A549 (cell line): ENCODE measurements around the gene CCDC61.

ENCODE experiments used
- EP300 ChIP-seq, 2 experiments: fragments of >200 bp; sonication (Bioruptor Twin); formaldehyde crosslinking; IDR thresholded peaks; 2 replicates in 1 of 2; 3 replicates in 1 of 2; pipeline ENCODE4 v1.6.1; 2016 to 2017
- HDAC2 ChIP-seq: fragments of 200-600 bp; sonication (generic); IDR thresholded peaks from 2 replicates; pipeline ENCODE4 v1.6.1; 2016
- HOXA7 ChIP-seq: fragments of 250-450 bp; sonication (Bioruptor Pico); IDR thresholded peaks from 2 replicates; pipeline ENCODE4 v1.5.0; 2020; ENCODE audit warnings: mild to moderate bottlenecking, moderate library complexity
- JUN ChIP-seq, 2 experiments: fragments of >200 bp; sonication (Bioruptor Twin); formaldehyde crosslinking; IDR thresholded peaks; 2 replicates in 1 of 2; 3 replicates in 1 of 2; pipeline ENCODE4 v1.6.1; 2016 to 2017
- MAZ ChIP-seq: fragments of 150-350 bp; IDR thresholded peaks from 2 replicates; pipeline ENCODE4 v1.6.1; 2014; ENCODE audit warnings: antibody characterized with exemption, low read depth, low read length, borderline replicate concordance
- RNF2 ChIP-seq: fragments of 200-600 bp; sonication (generic); IDR thresholded peaks from 2 replicates; pipeline ENCODE4 v1.6.1; 2016; ENCODE audit warnings: low read depth, mild to moderate bottlenecking, antibody characterized with exemption, moderate library complexity, borderline replicate concordance
- SMC3 ChIP-seq: fragments of >200 bp; sonication (Bioruptor Twin); formaldehyde crosslinking; IDR thresholded peaks from 3 replicates; pipeline ENCODE4 v1.6.1; 2018; ENCODE audit warnings: inconsistent platforms
- TP53 ChIP-seq: fragments of 250-450 bp; sonication (Bioruptor Pico); IDR thresholded peaks from 2 replicates; pipeline ENCODE4 v1.5.0; 2021; ENCODE audit warnings: mild to moderate bottlenecking, moderate library complexity
- ZSCAN20 ChIP-seq: fragments of 250-450 bp; sonication (Bioruptor Pico); IDR thresholded peaks from 2 replicates; pipeline ENCODE4 v1.8.0; 2022; ENCODE audit warnings: mild to moderate bottlenecking, moderate library complexity
- TF ChIP-seq, protein P1 (sequence below): fragments of >200 bp; sonication (Bioruptor Twin); formaldehyde crosslinking; IDR thresholded peaks from 3 replicates; pipeline ENCODE4 v1.5.1; 2016
- TF ChIP-seq, protein P2 (sequence below): IDR thresholded peaks from 2 replicates; pipeline ENCODE4 v1.6.1; 2012; ENCODE audit warnings: low read depth, borderline replicate concordance
- TF ChIP-seq, protein P3 (sequence below): fragments of 150-350 bp; IDR thresholded peaks from 2 replicates; pipeline ENCODE4 v1.6.1; 2014; ENCODE audit warnings: low read depth, mild to moderate bottlenecking, low read length
- TF ChIP-seq, protein P4 (sequence below): fragments of 200-600 bp; sonication (generic); IDR thresholded peaks from 2 replicates; pipeline ENCODE4 v1.6.1; 2016; ENCODE audit warnings: antibody characterized with exemption, mild to moderate bottlenecking, moderate library complexity

DNA sequence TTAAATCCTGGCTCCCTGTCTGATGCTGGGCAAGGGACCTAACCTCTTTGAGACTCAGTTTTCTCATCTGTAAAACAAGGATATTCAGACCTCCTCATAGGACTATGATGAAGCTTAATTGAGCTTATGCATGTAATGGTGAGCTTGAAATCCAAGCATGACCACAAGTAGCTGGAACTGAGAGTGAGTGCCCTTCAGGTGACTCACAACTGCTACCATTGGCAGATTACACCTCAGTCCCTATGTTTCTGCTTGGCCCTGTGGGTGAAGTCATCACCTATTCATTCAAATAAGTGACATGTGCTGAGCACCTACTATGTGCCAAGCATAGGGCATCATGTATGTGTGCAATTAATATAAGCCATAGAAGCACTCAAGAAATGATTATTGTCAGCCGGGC is 47.3 kb upstream of the CCDC61 start:
- TF ChIP-seq, protein P1, sequence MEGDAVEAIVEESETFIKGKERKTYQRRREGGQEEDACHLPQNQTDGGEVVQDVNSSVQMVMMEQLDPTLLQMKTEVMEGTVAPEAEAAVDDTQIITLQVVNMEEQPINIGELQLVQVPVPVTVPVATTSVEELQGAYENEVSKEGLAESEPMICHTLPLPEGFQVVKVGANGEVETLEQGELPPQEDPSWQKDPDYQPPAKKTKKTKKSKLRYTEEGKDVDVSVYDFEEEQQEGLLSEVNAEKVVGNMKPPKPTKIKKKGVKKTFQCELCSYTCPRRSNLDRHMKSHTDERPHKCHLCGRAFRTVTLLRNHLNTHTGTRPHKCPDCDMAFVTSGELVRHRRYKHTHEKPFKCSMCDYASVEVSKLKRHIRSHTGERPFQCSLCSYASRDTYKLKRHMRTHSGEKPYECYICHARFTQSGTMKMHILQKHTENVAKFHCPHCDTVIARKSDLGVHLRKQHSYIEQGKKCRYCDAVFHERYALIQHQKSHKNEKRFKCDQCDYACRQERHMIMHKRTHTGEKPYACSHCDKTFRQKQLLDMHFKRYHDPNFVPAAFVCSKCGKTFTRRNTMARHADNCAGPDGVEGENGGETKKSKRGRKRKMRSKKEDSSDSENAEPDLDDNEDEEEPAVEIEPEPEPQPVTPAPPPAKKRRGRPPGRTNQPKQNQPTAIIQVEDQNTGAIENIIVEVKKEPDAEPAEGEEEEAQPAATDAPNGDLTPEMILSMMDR, result no peak
- TF ChIP-seq, protein P2, sequence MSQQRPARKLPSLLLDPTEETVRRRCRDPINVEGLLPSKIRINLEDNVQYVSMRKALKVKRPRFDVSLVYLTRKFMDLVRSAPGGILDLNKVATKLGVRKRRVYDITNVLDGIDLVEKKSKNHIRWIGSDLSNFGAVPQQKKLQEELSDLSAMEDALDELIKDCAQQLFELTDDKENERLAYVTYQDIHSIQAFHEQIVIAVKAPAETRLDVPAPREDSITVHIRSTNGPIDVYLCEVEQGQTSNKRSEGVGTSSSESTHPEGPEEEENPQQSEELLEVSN, result no peak
- TF ChIP-seq, protein P3, sequence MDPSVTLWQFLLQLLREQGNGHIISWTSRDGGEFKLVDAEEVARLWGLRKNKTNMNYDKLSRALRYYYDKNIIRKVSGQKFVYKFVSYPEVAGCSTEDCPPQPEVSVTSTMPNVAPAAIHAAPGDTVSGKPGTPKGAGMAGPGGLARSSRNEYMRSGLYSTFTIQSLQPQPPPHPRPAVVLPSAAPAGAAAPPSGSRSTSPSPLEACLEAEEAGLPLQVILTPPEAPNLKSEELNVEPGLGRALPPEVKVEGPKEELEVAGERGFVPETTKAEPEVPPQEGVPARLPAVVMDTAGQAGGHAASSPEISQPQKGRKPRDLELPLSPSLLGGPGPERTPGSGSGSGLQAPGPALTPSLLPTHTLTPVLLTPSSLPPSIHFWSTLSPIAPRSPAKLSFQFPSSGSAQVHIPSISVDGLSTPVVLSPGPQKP, result no peak
- TF ChIP-seq SMC3 (no peak), HDAC2 (no peak), RNF2 (no peak), JUN (IDR thresholded peaks at IDR 0.05) (no peak), EP300 (IDR thresholded peaks at IDR 0.05) (no peak), ZSCAN20 (CRISPR knock-in tag) (no peak), HOXA7 (CRISPR knock-in tag) (no peak), TP53 (no peak), MAZ (no peak)
- TF ChIP-seq, protein P4, sequence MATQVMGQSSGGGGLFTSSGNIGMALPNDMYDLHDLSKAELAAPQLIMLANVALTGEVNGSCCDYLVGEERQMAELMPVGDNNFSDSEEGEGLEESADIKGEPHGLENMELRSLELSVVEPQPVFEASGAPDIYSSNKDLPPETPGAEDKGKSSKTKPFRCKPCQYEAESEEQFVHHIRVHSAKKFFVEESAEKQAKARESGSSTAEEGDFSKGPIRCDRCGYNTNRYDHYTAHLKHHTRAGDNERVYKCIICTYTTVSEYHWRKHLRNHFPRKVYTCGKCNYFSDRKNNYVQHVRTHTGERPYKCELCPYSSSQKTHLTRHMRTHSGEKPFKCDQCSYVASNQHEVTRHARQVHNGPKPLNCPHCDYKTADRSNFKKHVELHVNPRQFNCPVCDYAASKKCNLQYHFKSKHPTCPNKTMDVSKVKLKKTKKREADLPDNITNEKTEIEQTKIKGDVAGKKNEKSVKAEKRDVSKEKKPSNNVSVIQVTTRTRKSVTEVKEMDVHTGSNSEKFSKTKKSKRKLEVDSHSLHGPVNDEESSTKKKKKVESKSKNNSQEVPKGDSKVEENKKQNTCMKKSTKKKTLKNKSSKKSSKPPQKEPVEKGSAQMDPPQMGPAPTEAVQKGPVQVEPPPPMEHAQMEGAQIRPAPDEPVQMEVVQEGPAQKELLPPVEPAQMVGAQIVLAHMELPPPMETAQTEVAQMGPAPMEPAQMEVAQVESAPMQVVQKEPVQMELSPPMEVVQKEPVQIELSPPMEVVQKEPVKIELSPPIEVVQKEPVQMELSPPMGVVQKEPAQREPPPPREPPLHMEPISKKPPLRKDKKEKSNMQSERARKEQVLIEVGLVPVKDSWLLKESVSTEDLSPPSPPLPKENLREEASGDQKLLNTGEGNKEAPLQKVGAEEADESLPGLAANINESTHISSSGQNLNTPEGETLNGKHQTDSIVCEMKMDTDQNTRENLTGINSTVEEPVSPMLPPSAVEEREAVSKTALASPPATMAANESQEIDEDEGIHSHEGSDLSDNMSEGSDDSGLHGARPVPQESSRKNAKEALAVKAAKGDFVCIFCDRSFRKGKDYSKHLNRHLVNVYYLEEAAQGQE, result no peak
